ENCODE data around the gene ACSS2.

GRCh38 chr20:34872622-34873224 lies 3.7 kb upstream of the ACSS2 start, which contains the start of gene GGT7:
- TF ChIP-seq POLR2A (IDR thresholded peaks at IDR 0.05) (peak in 1 of 2 donors; percentile 37), CTCF (IDR thresholded peaks at IDR 0.05) (peak; percentile 70 to 89 (median 80)), EP300 (IDR thresholded peaks at IDR 0.05) (peak in 1 of 2 donors; percentile 69)

All from tibial nerve (tissue), 4 donors.